ENCODE data around the gene BCDIN3D. TPM values are rescaled to one million over a fixed set of nuclear protein-coding genes. Genes with fewer than 3 reads are reported as not detected.

Gene BCDIN3D
- total and polyA plus RNA-seq, 8 donors, result 2.0 to 4.8 (median 2.9) TPM

DNA sequence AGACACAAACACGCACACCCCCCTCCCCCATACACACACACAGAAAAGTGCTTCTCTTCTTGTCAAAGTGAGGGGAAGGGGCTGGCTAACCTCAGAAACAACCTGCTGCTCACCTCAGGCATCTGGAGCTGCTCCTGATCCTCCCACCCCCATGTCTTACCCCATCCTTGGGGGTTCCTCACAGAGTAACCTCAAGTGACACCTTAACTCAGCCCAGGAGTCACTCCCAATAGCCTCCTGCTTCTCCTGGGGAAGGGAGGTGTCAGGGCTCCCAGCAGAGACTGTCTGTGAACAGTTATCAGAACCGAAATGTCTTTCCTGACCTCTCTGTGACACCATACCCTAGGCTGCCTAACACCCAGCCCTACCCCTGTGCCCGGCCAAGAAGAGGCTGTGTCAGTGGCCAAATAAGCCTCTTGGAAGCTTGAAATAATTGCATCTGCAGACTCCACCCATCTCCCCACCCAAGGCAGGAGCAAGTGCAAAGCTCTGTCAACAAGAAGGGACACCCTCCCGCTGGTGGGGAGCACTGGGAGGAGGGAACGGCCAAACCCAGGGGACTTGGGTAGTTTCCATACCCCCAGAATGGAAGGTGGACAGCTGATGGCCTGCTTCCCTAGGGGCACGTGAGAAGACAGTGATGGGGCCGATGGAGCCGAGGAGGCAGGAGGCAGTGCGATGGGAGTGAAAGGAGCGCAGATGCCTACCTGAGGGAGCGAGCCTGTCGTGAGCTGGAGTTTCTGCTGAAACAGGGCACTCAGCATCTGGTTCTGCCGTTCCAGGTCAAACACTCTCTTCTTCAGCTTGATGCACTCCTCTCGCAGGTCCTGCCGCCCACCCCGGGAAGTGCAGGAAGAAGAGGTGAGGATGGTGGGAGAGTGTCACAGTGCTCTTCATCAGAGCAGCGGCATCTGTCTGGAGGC lies 41.5 kb downstream of the BCDIN3D start:
- TF ChIP-seq, protein P1, sequence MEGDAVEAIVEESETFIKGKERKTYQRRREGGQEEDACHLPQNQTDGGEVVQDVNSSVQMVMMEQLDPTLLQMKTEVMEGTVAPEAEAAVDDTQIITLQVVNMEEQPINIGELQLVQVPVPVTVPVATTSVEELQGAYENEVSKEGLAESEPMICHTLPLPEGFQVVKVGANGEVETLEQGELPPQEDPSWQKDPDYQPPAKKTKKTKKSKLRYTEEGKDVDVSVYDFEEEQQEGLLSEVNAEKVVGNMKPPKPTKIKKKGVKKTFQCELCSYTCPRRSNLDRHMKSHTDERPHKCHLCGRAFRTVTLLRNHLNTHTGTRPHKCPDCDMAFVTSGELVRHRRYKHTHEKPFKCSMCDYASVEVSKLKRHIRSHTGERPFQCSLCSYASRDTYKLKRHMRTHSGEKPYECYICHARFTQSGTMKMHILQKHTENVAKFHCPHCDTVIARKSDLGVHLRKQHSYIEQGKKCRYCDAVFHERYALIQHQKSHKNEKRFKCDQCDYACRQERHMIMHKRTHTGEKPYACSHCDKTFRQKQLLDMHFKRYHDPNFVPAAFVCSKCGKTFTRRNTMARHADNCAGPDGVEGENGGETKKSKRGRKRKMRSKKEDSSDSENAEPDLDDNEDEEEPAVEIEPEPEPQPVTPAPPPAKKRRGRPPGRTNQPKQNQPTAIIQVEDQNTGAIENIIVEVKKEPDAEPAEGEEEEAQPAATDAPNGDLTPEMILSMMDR (IDR thresholded peaks at IDR 0.05), result no peak
- ATAC-seq, result no peak
- H3K4me3 ChIP-seq, result no peak overlapping the region
- no peak for FAIRE-seq
- WGBS, 2 donors, result 89 to 93% methylated on average over 17 of the region's 17 CpGs
- H3K9me3 ChIP-seq, result no peaks in the 10 kb centered on the region
- peaks cover 0 to 5% (median 0%) of the 10 kb centered on the region in 3 donors for H3K36me3 ChIP-seq
- H3K27ac ChIP-seq, result no peak overlapping the region
- intact Hi-C loops (cut with DNase I), result no loop called here
- DNase-seq, result no peak
- H3K4me1 ChIP-seq, result no peaks in the 10 kb centered on the region
- no peaks in the 10 kb centered on the region for H3K27me3 ChIP-seq

DNA sequence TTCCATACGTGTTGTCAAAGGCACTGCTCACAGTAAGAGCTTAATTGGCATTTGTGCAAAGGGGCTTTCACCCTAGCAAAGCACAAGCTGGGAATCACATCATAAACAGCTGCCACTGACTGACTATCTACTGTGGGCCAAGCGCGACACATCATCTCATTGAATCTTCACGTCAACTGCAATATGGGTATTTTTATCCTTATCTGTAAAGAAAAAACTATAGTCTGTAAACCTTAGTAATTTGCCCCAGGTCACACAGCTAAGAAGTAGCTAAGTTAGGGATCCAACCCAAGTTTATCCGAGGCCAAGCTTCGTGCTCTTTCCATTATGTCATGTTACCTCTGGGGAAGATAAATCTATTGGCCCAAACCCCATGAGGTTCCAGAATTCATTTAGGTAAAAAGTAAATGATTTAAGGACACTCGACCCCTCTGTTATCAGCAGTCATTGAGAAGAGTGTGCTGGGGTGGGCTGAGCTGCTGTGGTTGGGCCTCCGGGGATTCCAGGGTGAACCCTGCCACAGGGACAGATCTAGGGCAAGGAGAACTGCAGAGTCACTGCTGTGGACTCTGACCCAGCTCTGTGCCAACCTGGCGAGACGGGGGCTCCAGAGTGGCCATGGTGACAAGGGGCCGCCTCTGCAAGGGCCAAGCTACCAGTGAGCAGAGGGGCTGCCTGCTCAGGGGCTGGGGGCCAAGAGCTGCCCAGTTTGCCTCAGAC lies 42.3 kb downstream of the BCDIN3D start:
- Histone ChIP-seq H3K27me3 (no peaks in the 10 kb centered on the region), H3K27ac (no peak overlapping the region), H3K36me3 (peaks cover 0 to 5% (median 0%) of the 10 kb centered on the region in 3 donors), H3K9me3 (no peaks in the 10 kb centered on the region), H3K4me1 (no peaks in the 10 kb centered on the region), H3K4me3 (no peak overlapping the region)
- TF ChIP-seq, protein P1 (IDR thresholded peaks at IDR 0.05), result no peak
- ATAC-seq (peak in 2 of 4 donors; percentile 8 to 20), FAIRE-seq (no peak), DNase-seq (no peak)
- intact Hi-C loops (cut with DNase I), result no loop called here
- 81 to 86% methylated on average over 11 of the region's 11 CpGs for WGBS, 2 donors

- no peak for FAIRE-seq
- no peaks in the 10 kb centered on the region for H3K36me3 ChIP-seq
Observed at GRCh38 chr12:49798934-49799333, 44.0 kb downstream of the BCDIN3D start.

DNA sequence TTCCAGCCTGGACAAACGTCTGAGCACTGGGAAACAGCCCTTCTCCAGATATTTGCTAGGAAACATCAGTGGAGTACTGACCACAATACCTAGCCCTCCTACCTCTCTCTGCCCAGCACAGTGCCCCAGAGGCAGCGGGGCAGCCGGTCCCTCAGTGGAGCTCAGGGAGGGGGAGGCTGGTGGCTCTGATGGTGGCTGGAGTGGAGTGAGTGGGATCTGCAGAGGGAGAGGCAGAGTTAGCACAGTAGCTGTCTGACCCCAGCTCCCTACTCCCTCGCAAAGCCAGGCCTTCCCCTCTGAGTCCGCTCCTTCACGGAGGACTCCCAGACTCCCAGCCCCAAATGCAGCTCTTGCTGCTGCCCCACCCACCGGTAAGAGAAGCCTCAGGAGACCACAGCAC lies 44.7 kb downstream of the BCDIN3D start:
- no peak overlapping the region for H3K4me3 ChIP-seq
- no peaks in the 10 kb centered on the region for H3K9me3 ChIP-seq
- intact Hi-C loops (cut with DNase I), result no loop called here
- FAIRE-seq (no peak), ATAC-seq (no peak), DNase-seq (no peak)
- no peak overlapping the region for H3K27ac ChIP-seq
- H3K4me1 ChIP-seq, result no peaks in the 10 kb centered on the region
- TF ChIP-seq, protein P1 (IDR thresholded peaks at IDR 0.05), result no peak
- no peaks in the 10 kb centered on the region for H3K27me3 ChIP-seq
- 84 to 86% methylated on average over 7 of the region's 7 CpGs for WGBS, 2 donors
- H3K36me3 ChIP-seq, result no peaks in the 10 kb centered on the region

More at GRCh38 chr12:49798934-49799333, 44.0 kb downstream of the BCDIN3D start:
- H3K27me3 ChIP-seq, result no peaks in the 10 kb centered on the region
- H3K27ac ChIP-seq, result no peak overlapping the region
- no peaks in the 10 kb centered on the region for H3K9me3 ChIP-seq
- H3K4me3 ChIP-seq, result no peak overlapping the region
- TF ChIP-seq, protein P1 (IDR thresholded peaks at IDR 0.05), result no peak
- no peaks in the 10 kb centered on the region for H3K4me1 ChIP-seq
- WGBS, 2 donors, result 92 to 100% methylated on average over 2 of the region's 2 CpGs
- no peak for DNase-seq
- intact Hi-C loops (cut with DNase I), result no loop called here
- no peak for ATAC-seq

All from pancreas (tissue), 10 donors.